AG09309 (cell line): ENCODE results near the gene TCF3.

ENCODE experiments used
- DNase-seq: peaks from one replicate; pipeline ENCODE4 v3.0.0-alpha.2; 2010; ENCODE audit warnings: low read depth
- H3K4me3 ChIP-seq: 2 replicates; pipeline ENCODE4 v1.5.1; 2011; ENCODE audit warnings: mild to moderate bottlenecking, low read depth, low read length, moderate library complexity; ENCODE audit not compliant: control insufficient read depth
- CTCF ChIP-seq: IDR thresholded peaks from 2 replicates; pipeline ENCODE4 v1.5.1; 2011; ENCODE audit warnings: mild to moderate bottlenecking, low read depth, low read length, inconsistent platforms; ENCODE audit not compliant: insufficient read depth, control insufficient read depth; ENCODE audit errors: missing control alignments

Gene TCF3

GRCh38 chr19:1569997-1570396, 82.4 kb downstream of the TCF3 start:
- TF ChIP-seq CTCF = no peak
- H3K4me3 ChIP-seq = no peak overlapping the region
- DNase-seq = no peak

- DNase-seq = no peak
Observed at GRCh38 chr19:1568320-1569019, 83.9 kb downstream of the TCF3 start, which contains the start of gene MEX3D. Gene MEX3D (minus strand): TSS chr19:1568325. CDS start chr19:1568058, 267 bp downstream.

GRCh38 chr19:1567848-1568227, 84.6 kb downstream of the TCF3 start:
- no peak for DNase-seq
- 0 out of 2 replicates have a peak overlapping the region, but pooled peaks have one; percentile 71 for H3K4me3 ChIP-seq

More at GRCh38 chr19:1568320-1569019, 83.9 kb downstream of the TCF3 start, which contains the start of gene MEX3D:
- no peak for TF ChIP-seq CTCF
- H3K4me3 ChIP-seq = peak within 1 kb of the TSS; percentile 71

GRCh38 chr19:1567116-1567847, 85.1 kb downstream of the TCF3 start:
- peak overlapping the region; percentile 71 for H3K4me3 ChIP-seq
- no peak for TF ChIP-seq CTCF
- no peak for DNase-seq

More at GRCh38 chr19:1567848-1568227, 84.6 kb downstream of the TCF3 start:
- TF ChIP-seq CTCF = no peak

GRCh38 chr19:1566392-1567115, 85.9 kb downstream of the TCF3 start:
- DNase-seq = peak; percentile 44
- H3K4me3 ChIP-seq = peak overlapping the region; percentile 71
- no peak for TF ChIP-seq CTCF

GRCh38 chr19:1563251-1563650, 89.2 kb downstream of the TCF3 start:
- no peak overlapping the region for H3K4me3 ChIP-seq
- TF ChIP-seq CTCF = no peak
- no peak for DNase-seq
